ENCODE data around the gene TBL1X. TPM values are rescaled to one million over a fixed set of nuclear protein-coding genes. Genes with fewer than 3 reads are reported as not detected.

TBL1X gene
- total RNA-seq, 4 donors from 2014 or later: 27.7 to 49.1 (median 39.6) TPM

DNA sequence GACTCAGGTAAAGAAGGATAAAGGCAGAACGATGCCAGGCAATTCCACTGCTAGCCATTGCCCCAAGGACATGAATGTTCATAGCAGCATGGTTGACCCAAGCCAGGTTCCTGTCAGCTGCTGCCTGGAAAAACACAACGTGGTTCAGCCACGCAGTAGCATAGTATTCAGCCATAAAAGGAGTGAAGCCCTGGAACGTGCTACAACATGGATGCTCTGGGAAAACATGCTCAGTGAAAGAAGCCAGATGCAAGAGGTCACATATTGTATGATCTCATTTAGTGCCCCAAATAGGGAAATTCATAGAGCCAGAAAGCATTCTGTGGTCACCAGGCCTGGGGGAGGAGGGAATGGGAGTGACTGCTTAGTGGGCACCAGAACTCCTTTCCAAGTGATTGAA is 170.9 kb downstream of the TBL1X start:
- peak overlapping the region; percentile 20 to 71 (median 71) for H3K27ac ChIP-seq
- no peaks in the 10 kb centered on the region for H3K9me3 ChIP-seq
- peak; percentile 81 for ATAC-seq
- H3K4me1 ChIP-seq: peaks cover 0 to 28% (median 0%) of the 10 kb centered on the region in 3 donors
- no peaks in the 10 kb centered on the region for H3K36me3 ChIP-seq
- 32% methylated on average over 3 of the region's 4 CpGs; no CpG with 5 or more reads in 1 of the 2 donors for WGBS, 2 donors (ENCODE audit: low coverage in 1 of 2)
- TF ChIP-seq POLR2AphosphoS5 (IDR thresholded peaks at IDR 0.05): peak; percentile 70
- TF ChIP-seq, protein P1, sequence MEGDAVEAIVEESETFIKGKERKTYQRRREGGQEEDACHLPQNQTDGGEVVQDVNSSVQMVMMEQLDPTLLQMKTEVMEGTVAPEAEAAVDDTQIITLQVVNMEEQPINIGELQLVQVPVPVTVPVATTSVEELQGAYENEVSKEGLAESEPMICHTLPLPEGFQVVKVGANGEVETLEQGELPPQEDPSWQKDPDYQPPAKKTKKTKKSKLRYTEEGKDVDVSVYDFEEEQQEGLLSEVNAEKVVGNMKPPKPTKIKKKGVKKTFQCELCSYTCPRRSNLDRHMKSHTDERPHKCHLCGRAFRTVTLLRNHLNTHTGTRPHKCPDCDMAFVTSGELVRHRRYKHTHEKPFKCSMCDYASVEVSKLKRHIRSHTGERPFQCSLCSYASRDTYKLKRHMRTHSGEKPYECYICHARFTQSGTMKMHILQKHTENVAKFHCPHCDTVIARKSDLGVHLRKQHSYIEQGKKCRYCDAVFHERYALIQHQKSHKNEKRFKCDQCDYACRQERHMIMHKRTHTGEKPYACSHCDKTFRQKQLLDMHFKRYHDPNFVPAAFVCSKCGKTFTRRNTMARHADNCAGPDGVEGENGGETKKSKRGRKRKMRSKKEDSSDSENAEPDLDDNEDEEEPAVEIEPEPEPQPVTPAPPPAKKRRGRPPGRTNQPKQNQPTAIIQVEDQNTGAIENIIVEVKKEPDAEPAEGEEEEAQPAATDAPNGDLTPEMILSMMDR (IDR thresholded peaks at IDR 0.05): no peak
- no peak overlapping the region for H3K4me3 ChIP-seq
- H3K27me3 ChIP-seq: no peaks in the 10 kb centered on the region

DNA sequence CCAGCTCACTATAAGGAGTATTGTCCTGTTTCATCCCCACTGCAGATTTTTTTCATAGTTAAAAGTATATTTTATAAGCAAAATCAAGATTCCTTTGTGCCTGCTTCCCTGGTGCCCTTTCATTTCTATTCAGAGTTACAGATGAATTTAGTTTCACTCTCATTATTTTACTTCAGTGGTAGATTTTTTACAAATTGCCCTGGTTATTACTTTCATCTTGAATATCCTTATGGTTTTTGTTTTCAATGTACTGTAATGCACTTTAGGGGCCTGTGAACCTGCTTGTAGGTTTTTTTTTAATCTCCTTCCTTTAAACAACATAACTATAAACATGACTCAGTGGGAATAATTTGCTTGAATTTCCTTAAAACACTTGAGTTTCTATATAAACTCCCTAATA is 174.0 kb downstream of the TBL1X start:
- H3K36me3 ChIP-seq: no peaks in the 10 kb centered on the region
- H3K4me3 ChIP-seq: no peak overlapping the region
- no peaks in the 10 kb centered on the region for H3K27me3 ChIP-seq
- TF ChIP-seq, protein P1 (IDR thresholded peaks at IDR 0.05): no peak
- TF ChIP-seq POLR2A (IDR thresholded peaks at IDR 0.05) (no peak), POLR2AphosphoS5 (IDR thresholded peaks at IDR 0.05) (no peak), EP300 (IDR thresholded peaks at IDR 0.05) (no peak)
- H3K4me1 ChIP-seq: peaks cover 0 to 21% (median 0%) of the 10 kb centered on the region in 3 donors
- no peak overlapping the region for H3K27ac ChIP-seq
- H3K9me3 ChIP-seq: no peaks in the 10 kb centered on the region
- no peak for ATAC-seq

DNA sequence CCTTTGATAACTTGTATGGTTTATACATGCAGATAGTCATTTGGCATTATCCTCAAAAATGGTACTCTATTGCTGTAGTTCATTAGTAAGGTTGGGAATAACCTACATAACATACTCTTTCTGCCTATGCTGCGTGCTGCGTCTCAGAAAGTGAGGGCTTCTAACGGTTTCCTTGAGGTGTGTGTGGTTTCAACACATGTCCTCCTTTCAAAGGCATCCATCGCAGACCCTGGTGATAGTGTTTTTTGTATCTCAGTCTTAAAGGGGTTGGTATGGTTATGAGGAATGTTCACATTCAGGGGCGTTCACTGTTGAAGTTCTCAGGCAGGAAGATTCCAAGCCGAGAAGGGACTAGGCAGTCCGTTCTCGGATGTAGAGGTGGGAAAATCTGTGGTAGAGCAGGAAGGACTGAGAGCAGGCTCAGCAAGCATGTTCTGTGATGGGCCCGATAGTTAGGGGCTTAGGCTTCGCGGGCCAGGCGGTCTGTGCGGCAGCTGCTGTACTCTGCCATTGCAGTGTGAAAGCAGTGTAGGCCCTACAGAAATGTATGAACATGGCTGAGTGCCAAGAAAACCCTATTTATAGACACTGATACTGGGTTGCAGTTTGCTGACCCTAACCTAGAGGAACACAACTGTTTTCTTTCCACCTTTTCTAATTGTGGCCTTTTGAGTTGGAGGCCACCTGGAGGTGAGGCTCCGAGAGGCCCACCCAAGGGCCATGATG is 177.6 kb downstream of the TBL1X start:
- no peak for ATAC-seq
- no peaks in the 10 kb centered on the region for H3K27me3 ChIP-seq
- no peaks in the 10 kb centered on the region for H3K9me3 ChIP-seq
- 77 to 95% methylated on average over 4 to 10 of the region's 14 CpGs for WGBS, 2 donors (ENCODE audit: low coverage in 1 of 2)
- H3K4me3 ChIP-seq: no peak overlapping the region
- H3K36me3 ChIP-seq: no peaks in the 10 kb centered on the region
- no peak overlapping the region for H3K27ac ChIP-seq
- peaks cover 0 to 12% (median 0%) of the 10 kb centered on the region in 3 donors for H3K4me1 ChIP-seq
- no peak for TF ChIP-seq POLR2A (IDR thresholded peaks at IDR 0.05)
- TF ChIP-seq, protein P1 (IDR thresholded peaks at IDR 0.05): no peak
- no peak for TF ChIP-seq POLR2AphosphoS5 (IDR thresholded peaks at IDR 0.05)
- no peak for TF ChIP-seq EP300 (IDR thresholded peaks at IDR 0.05)

DNA sequence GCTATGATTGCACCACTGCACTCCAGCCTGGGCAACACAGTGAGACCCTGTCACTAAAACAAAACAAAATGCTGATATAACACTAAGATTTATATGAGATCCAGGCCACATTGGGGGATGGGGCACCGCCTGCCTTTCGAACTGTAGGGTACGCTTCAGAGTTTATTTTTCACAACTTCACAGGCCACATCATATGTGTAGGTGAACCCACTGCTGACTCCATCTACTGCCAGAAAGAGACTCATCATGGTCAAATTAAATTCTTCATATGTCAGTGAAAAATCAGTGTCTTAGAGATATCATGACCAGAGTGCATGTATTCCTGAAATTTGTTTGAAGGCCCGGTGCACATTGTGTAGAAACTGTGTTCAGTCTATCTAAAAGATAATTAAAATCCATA is 178.9 kb downstream of the TBL1X start:
- 89% methylated on average over 4 of the region's 4 CpGs; no CpG with 5 or more reads in 1 of the 2 donors for WGBS, 2 donors (ENCODE audit: low coverage in 1 of 2)

More for the DNA sequence above, 178.9 kb downstream of the TBL1X start:
- H3K27me3 ChIP-seq: no peaks in the 10 kb centered on the region
- H3K27ac ChIP-seq: peak overlapping the region in 1 of 4 donors; percentile 10
- no peaks in the 10 kb centered on the region for H3K36me3 ChIP-seq
- TF ChIP-seq, protein P1 (IDR thresholded peaks at IDR 0.05): no peak
- no peak for TF ChIP-seq EP300 (IDR thresholded peaks at IDR 0.05)
- TF ChIP-seq POLR2AphosphoS5 (IDR thresholded peaks at IDR 0.05): no peak
- TF ChIP-seq POLR2A (IDR thresholded peaks at IDR 0.05): no peak
- H3K4me3 ChIP-seq: no peak overlapping the region
- ATAC-seq: no peak
- no peaks in the 10 kb centered on the region for H3K9me3 ChIP-seq
- H3K4me1 ChIP-seq: peaks cover 0 to 26% (median 0%) of the 10 kb centered on the region in 3 donors
